ENCODE data around the gene LFNG.

Gene LFNG

DNA sequence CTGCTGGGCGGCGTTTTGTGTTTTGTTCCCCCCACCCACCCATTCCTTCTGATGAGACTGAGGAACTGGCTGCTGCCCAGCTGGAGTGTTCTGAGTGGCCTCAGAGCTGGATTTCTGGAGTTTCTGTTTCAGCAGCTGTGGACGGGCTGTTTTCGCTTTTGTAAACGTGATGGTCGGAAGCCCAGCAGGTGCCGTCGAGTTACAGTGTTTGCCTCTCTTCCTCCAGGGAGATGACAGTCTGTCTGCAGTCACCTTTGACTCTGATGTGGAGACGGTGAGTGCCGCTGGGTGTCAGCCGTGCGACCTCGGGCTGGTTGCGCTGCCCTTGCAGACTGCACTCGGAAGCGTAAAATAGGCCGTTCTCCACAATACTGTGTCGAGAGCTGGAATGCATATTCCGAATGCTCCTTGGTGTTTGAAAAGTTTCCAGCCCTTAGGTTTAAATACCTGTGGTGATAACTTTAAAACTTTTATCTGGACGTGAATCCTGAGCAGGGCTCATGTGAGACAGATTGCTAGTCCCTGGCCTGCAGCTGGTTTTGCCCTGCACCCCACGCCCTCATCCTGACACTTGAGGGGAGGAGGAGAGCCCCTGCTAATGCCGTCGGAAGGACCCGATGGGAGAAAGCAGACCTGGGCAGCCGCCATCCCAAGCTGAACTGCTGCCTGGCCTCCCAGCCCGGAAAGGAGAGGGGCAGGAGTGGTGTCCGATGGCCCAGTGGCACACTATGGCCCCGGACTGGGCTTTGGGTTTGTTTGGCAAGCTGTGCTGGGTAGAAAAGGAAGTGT lies 47.5 kb downstream of the LFNG start:
- DNase-seq (ENCODE audit: extremely low read depth in 1 of 2, low read depth in 1 of 2) = no peak

- DNase-seq (ENCODE audit: extremely low read depth in 1 of 2, low read depth in 1 of 2) = no peak
Measured at GRCh38 chr7:2567679-2568278, 48.2 kb downstream of the LFNG start.

- no peak for DNase-seq (ENCODE audit: extremely low read depth in 1 of 2, low read depth in 1 of 2)
Measured at GRCh38 chr7:2568521-2569223, 49.1 kb downstream of the LFNG start.

GRCh38 chr7:2569421-2569820 lies 49.8 kb downstream of the LFNG start:
- DNase-seq (ENCODE audit: extremely low read depth in 1 of 2, low read depth in 1 of 2) = no peak

DNA sequence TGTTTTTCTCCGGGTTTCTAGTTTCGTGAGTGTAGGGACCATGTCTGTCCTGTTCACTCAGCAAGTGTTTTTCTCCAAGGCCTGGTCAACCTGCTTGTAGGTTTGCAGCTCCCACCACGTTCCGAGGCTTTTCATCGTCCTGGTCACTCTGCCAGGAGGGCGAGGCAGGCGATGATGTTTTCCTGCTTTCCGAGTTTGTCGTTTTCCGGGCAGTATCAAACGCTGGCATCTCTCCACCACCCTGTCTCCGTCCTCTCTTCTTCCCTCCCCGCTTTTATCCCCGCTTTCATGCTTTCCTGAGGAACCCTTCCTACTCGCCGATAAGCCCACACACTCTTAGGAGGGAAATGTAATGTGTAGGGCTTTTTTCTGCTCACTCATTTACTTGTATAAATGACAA lies 50.4 kb downstream of the LFNG start:
- DNase-seq (ENCODE audit: extremely low read depth in 1 of 2, low read depth in 1 of 2) = no peak

GRCh38 chr7:2571409-2571808 lies 51.8 kb downstream of the LFNG start:
- DNase-seq (ENCODE audit: extremely low read depth in 1 of 2, low read depth in 1 of 2) = no peak

GRCh38 chr7:2572101-2572842 lies 52.7 kb downstream of the LFNG start:
- no peak for DNase-seq (ENCODE audit: extremely low read depth in 1 of 2, low read depth in 1 of 2)

- DNase-seq (ENCODE audit: extremely low read depth in 1 of 2, low read depth in 1 of 2) = no peak
Measured at GRCh38 chr7:2573761-2574160, 54.2 kb downstream of the LFNG start.

GRCh38 chr7:2575046-2575732 lies 55.6 kb downstream of the LFNG start:
- no peak for DNase-seq (ENCODE audit: extremely low read depth in 1 of 2, low read depth in 1 of 2)

GRCh38 chr7:2575733-2576340 lies 56.3 kb downstream of the LFNG start:
- DNase-seq (ENCODE audit: extremely low read depth in 1 of 2, low read depth in 1 of 2) = no peak

- no peak for DNase-seq (ENCODE audit: extremely low read depth in 1 of 2, low read depth in 1 of 2)
Measured at GRCh38 chr7:2576742-2577491, 57.3 kb downstream of the LFNG start.
